OCI-LY7 (cell line): Measurements from ENCODE around the gene LARGE1. TPM values are rescaled to one million over a fixed set of nuclear protein-coding genes. Genes with fewer than 3 reads are reported as not detected.

Experiments
- BruUV-seq: library from RNA; stranded (reverse); fragments of 400-500 nt; replicated peaks from 2 replicates; lab custom pipeline; 2021; lab: Mats Ljungman, UMichigan
- CTCF ChIA-PET: fragments of 300-600 bp; sonication (Branson Sonifier 250); formaldehyde crosslinking; loops from one replicate; lab custom pipeline; 2022; ENCODE audit warnings: antibody characterized with exemption; ENCODE audit not compliant: unreplicated experiment; lab: Charles Lee
- POLR2A ChIA-PET: fragments of 300-600 bp; sonication (Branson Sonifier 250); formaldehyde crosslinking; loops from one replicate; lab custom pipeline; 2022; ENCODE audit warnings: antibody characterized with exemption; lab: Charles Lee
- DNase-seq: peaks from one replicate; pipeline ENCODE4 v3.0.0-alpha.2; 2015; ENCODE audit warnings: low spot score
- H2AFZ ChIP-seq: fragments of 200-600 bp; sonication (generic), shearing (Covaris generic); 2 replicates; pipeline ENCODE4 v1.6.1; 2014; ENCODE audit warnings: mild to moderate bottlenecking, antibody characterized with exemption, low read length, moderate library complexity
- H3K27ac ChIP-seq: fragments of 200-600 bp; sonication (generic); 2 replicates; pipeline ENCODE4 v1.5.1; 2014; ENCODE audit warnings: mixed run types, low read depth, mild to moderate bottlenecking, moderate library complexity, low read length, inconsistent platforms; ENCODE audit not compliant: poor library complexity, severe bottlenecking
- H3K36me3 ChIP-seq: fragments of 200-600 bp; sonication (generic); 2 replicates; pipeline ENCODE4 v1.6.1; 2014; ENCODE audit warnings: mild to moderate bottlenecking, antibody characterized with exemption, low read length, moderate library complexity, mixed read lengths; ENCODE audit not compliant: insufficient read depth
- H3K4me1 ChIP-seq: fragments of 200-600 bp; sonication (generic); 2 replicates; pipeline ENCODE4 v1.5.1; 2014; ENCODE audit warnings: mild to moderate bottlenecking, low read length; ENCODE audit not compliant: insufficient read depth, poor library complexity, severe bottlenecking
- H3K4me2 ChIP-seq: fragments of 200-600 bp; sonication (generic); 2 replicates; pipeline ENCODE4 v1.6.1; 2014; ENCODE audit warnings: mild to moderate bottlenecking, low read length
- H3K4me3 ChIP-seq: fragments of 200-600 bp; sonication (generic); 2 replicates; pipeline ENCODE4 v1.5.1; 2014; ENCODE audit warnings: mild to moderate bottlenecking, low read depth, low read length; ENCODE audit not compliant: poor library complexity, severe bottlenecking
- H3K79me2 ChIP-seq: fragments of 200-600 bp; sonication (generic); 2 replicates; pipeline ENCODE4 v1.6.1; 2016; ENCODE audit warnings: low read depth, mild to moderate bottlenecking, low read length, moderate library complexity, mixed read lengths; ENCODE audit not compliant: insufficient read depth
- H3K9me2 ChIP-seq: fragments of 200-600 bp; sonication (generic); 2 replicates; pipeline ENCODE4 v1.6.1; 2016; ENCODE audit warnings: mild to moderate bottlenecking, low read length, mixed read lengths; ENCODE audit not compliant: insufficient read depth
- H3K9me3 ChIP-seq: fragments of 200-600 bp; sonication (generic); 2 replicates; pipeline ENCODE4 v1.6.1; 2014; ENCODE audit warnings: mild to moderate bottlenecking, mixed run types, low read length, mixed read lengths
- H4K20me1 ChIP-seq: fragments of 200-600 bp; sonication (generic); 2 replicates; pipeline ENCODE4 v1.6.1; 2014; ENCODE audit warnings: mild to moderate bottlenecking, antibody characterized with exemption, low read length, moderate library complexity, mixed read lengths; ENCODE audit not compliant: insufficient read depth
- CTCF ChIP-seq: fragments of 200-600 bp; sonication (generic); conservative IDR thresholded peaks from 2 replicates; pipeline ENCODE4 v1.5.1; 2014; ENCODE audit warnings: mild to moderate bottlenecking, antibody characterized with exemption, low read length, moderate library complexity, mixed read lengths
- EZH2phosphoT487 ChIP-seq: fragments of 200-600 bp; sonication (generic); IDR thresholded peaks from 2 replicates; pipeline ENCODE4 v1.6.1; 2018; ENCODE audit warnings: low read depth, borderline replicate concordance, mild to moderate bottlenecking, mixed run types, antibody characterized with exemption, low read length, moderate library complexity, mixed read lengths
- intact Hi-C: fragments of 100-400 bp; cut with micrococcal nuclease; formaldehyde crosslinking; loops from one replicate; pipeline ENCODE4 v1.10.0; 2022; ENCODE audit not compliant: unreplicated experiment
- total RNA-seq, 2 experiments: library from RNA; depleted of rRNA in 1 of 2; stranded (reverse); fragments of >200 nt in 1 of 2; shearing (Covaris generic) in 1 of 2; gene quantifications; 2 replicates each; pipeline ENCODE4 v1.2.3, GENCODE V29; 2014 to 2022

Gene LARGE1
- total RNA-seq, 2 experiments from 2014 or later = 31.5 to 31.9 TPM

DNA sequence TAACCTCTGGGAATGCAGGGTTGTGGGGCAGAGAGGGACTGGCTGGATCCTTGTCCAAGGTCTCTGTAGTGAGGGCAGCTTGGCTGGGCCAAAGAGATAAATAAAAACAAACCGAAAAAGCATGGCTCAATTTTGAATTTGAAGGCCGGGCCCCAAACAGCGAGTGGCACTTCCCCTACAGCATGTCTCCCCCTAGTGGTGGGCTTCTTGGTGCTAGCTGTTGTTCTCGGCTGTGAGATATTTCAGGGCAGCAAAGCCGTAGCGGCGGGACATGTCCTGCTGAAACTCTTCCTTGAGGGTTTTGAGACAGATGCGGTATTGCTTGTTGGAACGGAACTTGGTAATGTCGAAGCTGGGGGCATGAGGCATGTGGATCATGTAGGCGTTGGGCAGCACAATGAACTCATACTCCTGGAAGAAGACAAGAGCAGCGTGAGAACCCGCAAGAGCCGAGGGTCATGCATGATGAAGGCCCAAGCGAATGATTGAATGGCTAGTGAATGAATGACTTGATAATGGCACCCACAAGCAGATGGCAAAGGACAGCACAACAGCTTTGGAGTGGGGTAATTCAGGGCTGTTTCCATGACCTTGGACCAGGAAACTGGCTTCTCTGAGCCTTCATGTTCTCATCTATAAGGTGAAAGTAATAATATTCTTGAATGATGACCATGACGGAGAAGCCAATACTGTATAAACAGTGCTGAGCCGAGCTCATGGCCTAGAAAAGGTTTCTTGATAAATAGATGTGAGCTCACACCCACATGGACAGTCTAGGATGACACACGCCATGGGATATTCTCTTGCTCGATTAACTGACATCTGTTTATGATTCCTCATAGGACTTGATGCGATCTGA lies 645.8 kb downstream of the LARGE1 start:
- BruUV-seq = no TSS peak
- Histone ChIP-seq H3K79me2 (no peaks in the 10 kb centered on the region), H2AFZ (peak overlapping the region; percentile 44; the same call in 1 of the 2 replicates), H3K9me3 (peaks cover 1% of the 10 kb centered on the region; the same call in 1 of the 2 replicates), H3K4me2 (peak overlapping the region; percentile 77), H4K20me1 (no peaks in the 10 kb centered on the region), H3K4me3 (no peak overlapping the region), H3K36me3 (no peaks in the 10 kb centered on the region; the same call in 1 of the 2 replicates), H3K9me2 (no peaks in the 10 kb centered on the region), H3K4me1 (peaks cover 64% of the 10 kb centered on the region), H3K27ac (peak overlapping the region; percentile 99)
- POLR2A ChIA-PET = interaction anchor here (0.5 to 7.3 kb wide), 8 partner anchors 13 to 48 kb away, joined by 3 to 62 read pairs (median 4); no protein-coding TSS in a partner anchor
- TF ChIP-seq CTCF (peak; percentile 96), EZH2phosphoT487 (no peak)
- DNase-seq = peak; percentile 87
- intact Hi-C loops = loop anchor here (5.0 kb wide), 3 partner anchors 37 to 257 kb away; no protein-coding TSS in a partner anchor
- CTCF ChIA-PET = interaction anchor here (0.6 to 1.5 kb wide), 4 partner anchors 20 to 65 kb away, joined by 3 to 10 read pairs (median 3); no protein-coding TSS in a partner anchor

DNA sequence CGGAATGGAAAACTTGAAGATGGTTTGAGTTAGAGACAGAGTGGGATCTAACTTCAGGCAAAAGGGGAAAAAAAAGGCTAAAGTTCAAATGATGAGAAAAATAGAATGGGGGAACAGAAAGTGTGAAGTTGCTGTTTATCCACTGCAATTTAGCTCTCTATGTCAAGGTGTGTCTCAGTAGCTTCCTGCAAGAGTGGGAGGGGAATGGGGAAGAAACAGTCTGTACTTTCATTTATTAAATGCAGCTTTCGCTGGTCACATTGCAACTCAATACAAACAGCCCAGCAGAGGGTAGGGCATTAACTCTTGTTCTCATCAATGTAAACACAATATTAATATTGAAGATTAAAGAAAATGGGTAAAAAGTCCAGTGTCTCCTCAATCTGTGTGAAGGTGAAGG lies 647.4 kb downstream of the LARGE1 start:
- ChIA-PET CTCF (interaction anchor here (0.8 to 2.3 kb wide), 4 partner anchors 20 to 70 kb away, joined by 3 to 6 read pairs (median 3); no protein-coding TSS in a partner anchor), POLR2A (interaction anchor here (0.8 to 7.3 kb wide), 10 partner anchors 14 to 605 kb away, joined by 3 to 62 read pairs (median 7); no protein-coding TSS in a partner anchor)
- peak; percentile 73 for DNase-seq
- H3K4me2 ChIP-seq = peak overlapping the region; percentile 77
- H3K9me2 ChIP-seq = no peaks in the 10 kb centered on the region
- BruUV-seq = no TSS peak
- peaks cover 6% of the 10 kb centered on the region; the same call in 1 of the 2 replicates for H3K9me3 ChIP-seq
- no peaks in the 10 kb centered on the region for H4K20me1 ChIP-seq
- TF ChIP-seq CTCF (0 out of 2 replicates have a peak, but pooled peaks have one; percentile 15), EZH2phosphoT487 (no peak)
- intact Hi-C loops = loop anchor here (2.0 to 5.0 kb wide), 4 partner anchors 36 to 570 kb away; no protein-coding TSS in a partner anchor
- no peaks in the 10 kb centered on the region for H3K79me2 ChIP-seq
- H2AFZ ChIP-seq = peak overlapping the region; percentile 15; the same call in 1 of the 2 replicates
- H3K27ac ChIP-seq = peak overlapping the region; percentile 99
- H3K4me3 ChIP-seq = peak overlapping the region; percentile 53
- peaks cover 74% of the 10 kb centered on the region for H3K4me1 ChIP-seq
- no peaks in the 10 kb centered on the region; the same call in 1 of the 2 replicates for H3K36me3 ChIP-seq
